SK-N-SH treated with all-trans-retinoic acid at 6 μM for 48 hours (cell line): ENCODE results near the gene SLC38A9.

Source experiments
- ARNTL ChIP-seq: fragments of 450-650 bp; formaldehyde crosslinking; IDR thresholded peaks from 2 replicates; pipeline ENCODE4 v1.5.0; 2020; ENCODE audit warnings: low read depth, mild to moderate bottlenecking, moderate library complexity, borderline replicate concordance
- SNAI2 ChIP-seq: fragments of 250-450 bp; sonication (Bioruptor Pico); IDR thresholded peaks from 2 replicates; pipeline ENCODE4 v1.5.0; 2020; ENCODE audit warnings: mild to moderate bottlenecking, moderate library complexity

DNA sequence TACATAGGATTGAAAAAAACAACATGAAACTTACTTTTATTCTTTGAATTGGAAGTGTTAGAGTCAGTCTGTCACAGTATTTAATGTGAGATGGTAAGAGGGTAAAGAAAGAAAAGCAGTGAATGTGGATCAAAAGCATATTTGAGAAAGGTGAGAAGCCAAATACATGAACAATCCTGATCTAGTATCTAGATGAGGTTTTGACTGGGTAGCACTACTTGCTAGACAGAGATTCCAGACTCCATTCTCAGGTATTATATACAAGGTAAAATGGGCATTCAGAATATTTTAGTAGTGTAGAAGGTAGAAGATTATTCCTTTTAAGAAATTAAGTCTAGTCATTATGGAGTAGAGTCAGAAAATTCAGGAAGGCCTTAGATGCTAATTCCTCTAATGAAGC, 62.2 kb downstream of the SLC38A9 start:
- no peak for TF ChIP-seq SNAI2 (CRISPR knock-in tag)
- TF ChIP-seq ARNTL (CRISPR knock-in tag), result no peak
